Sigmoid colon (tissue), 4 donors: ENCODE results near the gene MSANTD2.

Experiments
- CTCF ChIP-seq, 4 experiments: fragments of 450-650 bp in 3 of 4; fragments of 200-600 bp in 1 of 4; IDR thresholded peaks; one replicate each; pipeline ENCODE4 v1.5.1; 2016 to 2019; ENCODE audit warnings: antibody characterized with exemption in 4 of 4, mild to moderate bottlenecking in 3 of 4, moderate library complexity in 2 of 4
- EP300 ChIP-seq, 4 donors: sonication (generic); formaldehyde crosslinking; IDR thresholded peaks; one replicate each; pipeline ENCODE4 v1.6.1; 2017; ENCODE audit warnings: antibody characterized with exemption in 4 of 4
- POLR2A ChIP-seq, 2 donors: fragments of 450-650 bp; IDR thresholded peaks; one replicate each; pipeline ENCODE4 v1.6.1; 2016; ENCODE audit warnings: antibody characterized with exemption in 2 of 2, mild to moderate bottlenecking in 2 of 2, moderate library complexity in 2 of 2
- POLR2AphosphoS5 ChIP-seq, 4 donors: sonication (generic); formaldehyde crosslinking; IDR thresholded peaks; one replicate each; pipeline ENCODE4 v1.6.1; 2017; ENCODE audit warnings: antibody characterized with exemption in 4 of 4

- no peak for TF ChIP-seq CTCF (IDR thresholded peaks at IDR 0.05)
- peak in 1 of 4 donors; percentile 30 for TF ChIP-seq POLR2AphosphoS5 (IDR thresholded peaks at IDR 0.05)
- no peak for TF ChIP-seq EP300 (IDR thresholded peaks at IDR 0.05)
- TF ChIP-seq POLR2A (IDR thresholded peaks at IDR 0.05) = no peak
These were observed 808 bp upstream of the MSANTD2 start for GRCh38 chr11:124801014-124801413.
